AG04450 (cell line): ENCODE data around the gene SELENOF. TPM values are rescaled to one million over a fixed set of nuclear protein-coding genes. Genes with fewer than 3 reads are reported as not detected.

ENCODE experiments used
- CTCF ChIA-PET: fragments of 300-600, 350-600 bp; formaldehyde crosslinking; extraction: SDS; loops from one replicate; lab custom pipeline; 2022; ENCODE audit warnings: antibody characterized with exemption, inconsistent platforms; lab: Charles Lee
- POLR2A ChIA-PET: fragments of 350-600 bp; formaldehyde crosslinking; extraction: SDS; loops from one replicate; lab custom pipeline; 2021; ENCODE audit warnings: antibody characterized with exemption, inconsistent platforms; lab: Yijun Ruan, JAX
- DNase-seq: peaks from one replicate; pipeline ENCODE4 v3.0.0-alpha.2; 2011; ENCODE audit warnings: low read depth, low spot score
- H3K27ac ChIP-seq: one replicate; pipeline ENCODE4 v1.5.1; 2012; ENCODE audit warnings: low read depth, low read length, control low read depth
- H3K27me3 ChIP-seq: one replicate; pipeline ENCODE4 v1.6.0; 2012; ENCODE audit warnings: low read length; ENCODE audit not compliant: control insufficient read depth, insufficient read depth
- H3K4me3 ChIP-seq: 2 replicates; pipeline ENCODE4 v1.5.1; 2011; ENCODE audit warnings: mild to moderate bottlenecking, low read depth, low read length, control low read depth
- H3K9me3 ChIP-seq: 2 replicates; pipeline ENCODE4 v1.5.1; 2012; ENCODE audit warnings: low read length; ENCODE audit not compliant: control insufficient read depth, insufficient read depth
- CTCF ChIP-seq: IDR thresholded peaks from 2 replicates; pipeline ENCODE4 v1.5.1; 2011; ENCODE audit warnings: low read depth, low read length, control low read depth, inconsistent platforms
- polyA plus RNA-seq: library from polyadenylated mRNA; depleted of rRNA; stranded (reverse); fragments of >200 nt; gene quantifications from 2 replicates; pipeline ENCODE4 v1.2.3, GENCODE V29; 2011

The SELENOF gene
- polyA plus RNA-seq, 1 experiment: 358 TPM

DNA sequence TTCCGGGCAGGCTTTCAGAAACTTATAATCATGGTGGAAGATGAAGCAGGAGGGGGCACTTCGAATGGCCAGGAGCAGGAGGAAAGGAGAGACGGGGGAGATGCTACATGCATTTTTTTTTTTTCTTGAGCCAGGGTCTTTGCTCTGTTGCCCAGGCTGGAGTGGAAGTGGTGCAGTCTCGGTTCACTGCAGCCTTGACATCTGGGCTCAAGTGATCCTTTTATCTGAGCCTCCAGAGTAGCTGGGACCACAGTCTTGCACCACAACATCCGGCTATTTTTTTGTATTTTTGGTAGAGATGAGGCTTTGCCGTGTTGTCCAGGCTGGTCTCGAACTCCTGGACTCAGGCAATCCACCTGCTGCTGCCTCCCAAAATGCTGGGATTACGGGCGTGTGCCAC lies 61.6 kb downstream of the SELENOF start:
- no peak for TF ChIP-seq CTCF
- Histone ChIP-seq H3K27me3 (no peaks in the 10 kb centered on the region), H3K4me3 (no peak overlapping the region), H3K27ac (peak overlapping the region; percentile 21), H3K9me3 (no peaks in the 10 kb centered on the region; the same call in 1 of the 2 replicates)
- ChIA-PET CTCF (no interaction called here), POLR2A (no interaction called here)
- no peak for DNase-seq

DNA sequence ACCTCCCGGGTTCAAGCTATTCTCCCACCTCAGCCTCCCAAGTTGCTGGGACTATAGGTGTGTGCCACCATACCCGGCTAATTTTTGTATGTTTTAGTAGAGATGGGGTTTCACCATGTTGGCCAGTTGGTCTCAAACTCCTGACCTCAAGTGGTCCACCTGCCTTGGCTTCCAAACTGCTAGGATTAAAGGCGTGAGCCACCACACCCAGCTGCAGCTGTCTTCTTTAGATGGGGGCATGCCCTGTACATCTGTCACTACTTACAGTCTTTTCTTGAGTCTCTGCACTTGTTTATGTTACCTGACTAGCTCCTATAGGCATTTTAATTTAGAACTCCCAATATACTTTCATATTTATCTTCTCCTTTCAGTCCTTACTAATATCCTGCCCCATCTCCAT lies 64.2 kb downstream of the SELENOF start:
- POLR2A ChIA-PET: no interaction called here
- H3K27ac ChIP-seq: no peak overlapping the region
- CTCF ChIA-PET: interaction anchor here (0.6 kb wide), 1 partner anchor 16 kb away, joined by 3 read pairs; no protein-coding TSS in a partner anchor
- no peak for DNase-seq
- H3K4me3 ChIP-seq: no peak overlapping the region
- no peak for TF ChIP-seq CTCF
- H3K27me3 ChIP-seq: no peaks in the 10 kb centered on the region
- no peaks in the 10 kb centered on the region; the same call in 1 of the 2 replicates for H3K9me3 ChIP-seq

GRCh38 chr1:86848654-86849053 lies 65.3 kb downstream of the SELENOF start:
- no peak for DNase-seq
- Histone ChIP-seq H3K9me3 (no peaks in the 10 kb centered on the region; the same call in 1 of the 2 replicates), H3K4me3 (no peak overlapping the region), H3K27ac (no peak overlapping the region), H3K27me3 (no peaks in the 10 kb centered on the region)
- CTCF ChIA-PET: no interaction called here
- POLR2A ChIA-PET: no interaction called here
- no peak for TF ChIP-seq CTCF

GRCh38 chr1:86846164-86846647 lies 67.7 kb downstream of the SELENOF start:
- no peak overlapping the region for H3K4me3 ChIP-seq
- TF ChIP-seq CTCF: no peak
- H3K27me3 ChIP-seq: no peaks in the 10 kb centered on the region
- CTCF ChIA-PET: interaction anchor here (0.8 to 1.0 kb wide), 2 partner anchors 12 to 240 kb away, joined by 3 to 4 read pairs; no protein-coding TSS in a partner anchor
- H3K9me3 ChIP-seq: no peaks in the 10 kb centered on the region; the same call in 1 of the 2 replicates
- H3K27ac ChIP-seq: no peak overlapping the region
- DNase-seq: peak; percentile 50
- POLR2A ChIA-PET: interaction anchor here (1.0 kb wide), 1 partner anchor 68 kb away, joined by 6 read pairs; the partner anchor contains the start of genes HS2ST1 and SELENOF

GRCh38 chr1:86845514-86845913 lies 68.4 kb downstream of the SELENOF start:
- Histone ChIP-seq H3K9me3 (no peaks in the 10 kb centered on the region; the same call in 1 of the 2 replicates), H3K27me3 (no peaks in the 10 kb centered on the region), H3K4me3 (no peak overlapping the region), H3K27ac (no peak overlapping the region)
- CTCF ChIA-PET: interaction anchor here (0.7 to 1.0 kb wide), 3 partner anchors 12 to 718 kb away, joined by 3 to 4 read pairs (median 4); no protein-coding TSS in a partner anchor
- no peak for DNase-seq
- POLR2A ChIA-PET: interaction anchor here (1.0 kb wide), 1 partner anchor 69 kb away, joined by 6 read pairs; the partner anchor contains the start of genes HS2ST1 and SELENOF
- no peak for TF ChIP-seq CTCF
